GM21737 (cell line): ENCODE data around the gene MAPK11.
"Not testable (repeated sequence)": the region's sequence is repeated elsewhere in the genome, so short reads cannot be mapped to it uniquely, and the experiment has no call there.

Source experiments
- ATAC-seq: cut with Tn5 transposase; IDR thresholded peaks from one replicate; pipeline ENCODE4 v1.9.1; 2021; ENCODE audit warnings: mild to moderate bottlenecking, moderate library complexity; ENCODE audit not compliant: unreplicated experiment

The MAPK11 gene

GRCh38 chr22:50278956-50279619 is 8.9 kb upstream of the MAPK11 start:
- no peak for ATAC-seq

GRCh38 chr22:50278461-50278860 is 8.3 kb upstream of the MAPK11 start:
- no peak for ATAC-seq

- no peak for ATAC-seq
Observed at GRCh38 chr22:50277761-50278160, 7.6 kb upstream of the MAPK11 start.

GRCh38 chr22:50276143-50276542 is 6.0 kb upstream of the MAPK11 start:
- no peak for ATAC-seq

GRCh38 chr22:50275181-50276055 is 5.2 kb upstream of the MAPK11 start:
- no peak for ATAC-seq

GRCh38 chr22:50274771-50275170 is 4.6 kb upstream of the MAPK11 start:
- ATAC-seq: no peak

- ATAC-seq: no peak
Observed at GRCh38 chr22:50274311-50274710, 4.1 kb upstream of the MAPK11 start.

GRCh38 chr22:50273781-50274180 is 3.6 kb upstream of the MAPK11 start:
- not testable (repeated sequence) for ATAC-seq

GRCh38 chr22:50273352-50273751 is 3.2 kb upstream of the MAPK11 start:
- ATAC-seq: not testable (repeated sequence)

- no peak for ATAC-seq
Observed at GRCh38 chr22:50272044-50272802, 2.0 kb upstream of the MAPK11 start.

GRCh38 chr22:50271519-50271970 is 1.4 kb upstream of the MAPK11 start:
- ATAC-seq: no peak

GRCh38 chr22:50270666-50271394 is 650 bp upstream of the MAPK11 start:
- no peak for ATAC-seq

GRCh38 chr22:50269573-50269969 is 609 bp downstream of the MAPK11 start:
- no peak for ATAC-seq

GRCh38 chr22:50268655-50269113 is 1.5 kb downstream of the MAPK11 start:
- ATAC-seq: no peak

GRCh38 chr22:50267591-50268390 is 2.4 kb downstream of the MAPK11 start:
- ATAC-seq: no peak

GRCh38 chr22:50266994-50267393 is 3.2 kb downstream of the MAPK11 start:
- no peak for ATAC-seq

- ATAC-seq: no peak
Observed at GRCh38 chr22:50264946-50265669, 5.1 kb downstream of the MAPK11 start.

GRCh38 chr22:50264104-50264745 is 6.0 kb downstream of the MAPK11 start:
- ATAC-seq: no peak
